Measurements from ENCODE around the gene CNOT10.
A peak's percentile ranks its signal among the peaks of the same experiment; 100 is the strongest.
"Not testable (repeated sequence)": the region's sequence is repeated elsewhere in the genome, so short reads cannot be mapped to it uniquely, and the experiment has no call there.

Gene CNOT10

DNA sequence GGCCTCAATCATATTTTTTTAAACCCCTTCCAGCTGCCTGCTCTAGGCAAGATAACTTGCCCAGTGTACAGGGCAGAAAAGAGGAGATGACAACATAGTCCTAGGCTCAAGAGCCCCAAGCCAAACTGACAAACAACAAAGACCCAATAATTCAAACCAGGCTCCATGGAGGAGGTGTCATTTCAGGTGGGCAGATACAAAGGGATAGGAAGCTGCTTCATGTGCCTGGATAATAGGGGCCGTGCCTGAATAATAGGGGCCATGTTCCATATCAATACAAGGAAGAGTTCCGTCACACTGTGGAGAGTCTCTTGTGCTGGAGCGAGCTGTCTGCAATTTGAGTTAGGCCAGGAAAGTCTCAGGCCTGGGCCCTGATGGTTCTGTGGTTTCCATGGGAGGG is 97.4 kb downstream of the CNOT10 start:
- Histone ChIP-seq H2BK120ac (ENCODE audit: low read depth, low read length) (no peak overlapping the region), H2AFZ (ENCODE audit: low read length) (no peak overlapping the region), H3K18ac (ENCODE audit: low read length) (no peak overlapping the region)

GRCh38 chr3:32791833-32792232 is 106.8 kb downstream of the CNOT10 start:
- H3K4me1 ChIP-seq (ENCODE audit: control insufficient read depth in 2 of 2, insufficient read depth in 1 of 2, low read depth in 1 of 2, low read length in 2 of 2) = no peaks in the 10 kb centered on the region
- H3K4me2 ChIP-seq (ENCODE audit: insufficient read depth, low read length, poor library complexity, severe bottlenecking) = no peak overlapping the region
- H4K91ac ChIP-seq (ENCODE audit: low read depth, low read length, poor library complexity) = no peak overlapping the region
- no peak overlapping the region for H3K9ac ChIP-seq (ENCODE audit: low read depth, low read length, poor library complexity)
- no peaks in the 10 kb centered on the region for H3K27me3 ChIP-seq (ENCODE audit: control insufficient read depth in 3 of 3, insufficient read depth in 3 of 3, low read depth in 1 of 3, low read length in 3 of 3)
- no peaks in the 10 kb centered on the region for H3K9me3 ChIP-seq (replicated peaks in 1 of 2; ENCODE audit: control insufficient read depth in 2 of 2, insufficient read depth in 1 of 2, low read depth in 1 of 2, low read length in 2 of 2)
- no peak overlapping the region for H3K14ac ChIP-seq (ENCODE audit: low read length)
- DNase-seq (ENCODE audit: low spot score) = no peak
- WGBS, 2 donors (ENCODE audit: extremely low coverage in 2 of 2, insufficient read length in 2 of 2, insufficient replicate concordance in 1 of 2) = no CpG with 5 or more reads among the region's 3 CpGs
- no peak overlapping the region for H4K8ac ChIP-seq (ENCODE audit: low read depth, low read length)
- no peak overlapping the region for H2BK5ac ChIP-seq (ENCODE audit: low read length)
- no peak overlapping the region for H3K4ac ChIP-seq (ENCODE audit: low read length)
- no peaks in the 10 kb centered on the region for H3K79me1 ChIP-seq (ENCODE audit: low read depth, low read length)
- no peak overlapping the region for H3K18ac ChIP-seq (ENCODE audit: low read length)
- H2BK120ac ChIP-seq (ENCODE audit: low read depth, low read length) = no peak overlapping the region
- H2AK5ac ChIP-seq (ENCODE audit: low read depth, low read length) = no peak overlapping the region
- no peak overlapping the region for H3K27ac ChIP-seq (replicated peaks; ENCODE audit: low read length)
- H2AFZ ChIP-seq (ENCODE audit: low read length) = no peak overlapping the region
- no peak overlapping the region for H2BK15ac ChIP-seq (ENCODE audit: low read length)
- no peaks in the 10 kb centered on the region for H3K36me3 ChIP-seq (replicated peaks in 1 of 2; ENCODE audit: control insufficient read depth in 2 of 2, insufficient read depth in 2 of 2, low read length in 2 of 2)
- no peak overlapping the region for H2BK12ac ChIP-seq (ENCODE audit: low read length)
- H3K4me3 ChIP-seq (ENCODE audit: low read length in 2 of 2) = no peak overlapping the region
- H3K23ac ChIP-seq (ENCODE audit: low read depth, low read length, poor library complexity) = no peak overlapping the region

More for the DNA sequence above, 97.4 kb downstream of the CNOT10 start:
- no peak overlapping the region for H3K27ac ChIP-seq (replicated peaks; ENCODE audit: low read length)
- H2AK5ac ChIP-seq (ENCODE audit: low read depth, low read length) = no peak overlapping the region
- no peak overlapping the region for H3K14ac ChIP-seq (ENCODE audit: low read length)
- no peak for DNase-seq (ENCODE audit: low spot score)
- H2BK15ac ChIP-seq (ENCODE audit: low read length) = no peak overlapping the region
- no peaks in the 10 kb centered on the region for H3K79me1 ChIP-seq (ENCODE audit: low read depth, low read length)
- H3K4ac ChIP-seq (ENCODE audit: low read length) = no peak overlapping the region
- H4K8ac ChIP-seq (ENCODE audit: low read depth, low read length) = no peak overlapping the region
- no peaks in the 10 kb centered on the region for H3K27me3 ChIP-seq (ENCODE audit: control insufficient read depth in 3 of 3, insufficient read depth in 3 of 3, low read depth in 1 of 3, low read length in 3 of 3)
- no peak overlapping the region for H3K9ac ChIP-seq (ENCODE audit: low read depth, low read length, poor library complexity)
- H4K91ac ChIP-seq (ENCODE audit: low read depth, low read length, poor library complexity) = no peak overlapping the region
- WGBS, 2 donors (ENCODE audit: extremely low coverage in 2 of 2, insufficient read length in 2 of 2, insufficient replicate concordance in 1 of 2) = no CpG with 5 or more reads among the region's 3 CpGs
- no peak overlapping the region for H3K4me2 ChIP-seq (ENCODE audit: insufficient read depth, low read length, poor library complexity, severe bottlenecking)
- H2BK5ac ChIP-seq (ENCODE audit: low read length) = no peak overlapping the region
- peaks cover 6 to 8% of the 10 kb centered on the region in 2 donors for H3K4me1 ChIP-seq (ENCODE audit: control insufficient read depth in 2 of 2, insufficient read depth in 1 of 2, low read depth in 1 of 2, low read length in 2 of 2)
- H3K36me3 ChIP-seq (replicated peaks in 1 of 2; ENCODE audit: control insufficient read depth in 2 of 2, insufficient read depth in 2 of 2, low read length in 2 of 2) = no peaks in the 10 kb centered on the region
- H3K4me3 ChIP-seq (ENCODE audit: low read length in 2 of 2) = no peak overlapping the region
- no peak overlapping the region for H3K23ac ChIP-seq (ENCODE audit: low read depth, low read length, poor library complexity)
- H3K9me3 ChIP-seq (replicated peaks in 1 of 2; ENCODE audit: control insufficient read depth in 2 of 2, insufficient read depth in 1 of 2, low read depth in 1 of 2, low read length in 2 of 2) = no peaks in the 10 kb centered on the region
- H2BK12ac ChIP-seq (ENCODE audit: low read length) = no peak overlapping the region

DNA sequence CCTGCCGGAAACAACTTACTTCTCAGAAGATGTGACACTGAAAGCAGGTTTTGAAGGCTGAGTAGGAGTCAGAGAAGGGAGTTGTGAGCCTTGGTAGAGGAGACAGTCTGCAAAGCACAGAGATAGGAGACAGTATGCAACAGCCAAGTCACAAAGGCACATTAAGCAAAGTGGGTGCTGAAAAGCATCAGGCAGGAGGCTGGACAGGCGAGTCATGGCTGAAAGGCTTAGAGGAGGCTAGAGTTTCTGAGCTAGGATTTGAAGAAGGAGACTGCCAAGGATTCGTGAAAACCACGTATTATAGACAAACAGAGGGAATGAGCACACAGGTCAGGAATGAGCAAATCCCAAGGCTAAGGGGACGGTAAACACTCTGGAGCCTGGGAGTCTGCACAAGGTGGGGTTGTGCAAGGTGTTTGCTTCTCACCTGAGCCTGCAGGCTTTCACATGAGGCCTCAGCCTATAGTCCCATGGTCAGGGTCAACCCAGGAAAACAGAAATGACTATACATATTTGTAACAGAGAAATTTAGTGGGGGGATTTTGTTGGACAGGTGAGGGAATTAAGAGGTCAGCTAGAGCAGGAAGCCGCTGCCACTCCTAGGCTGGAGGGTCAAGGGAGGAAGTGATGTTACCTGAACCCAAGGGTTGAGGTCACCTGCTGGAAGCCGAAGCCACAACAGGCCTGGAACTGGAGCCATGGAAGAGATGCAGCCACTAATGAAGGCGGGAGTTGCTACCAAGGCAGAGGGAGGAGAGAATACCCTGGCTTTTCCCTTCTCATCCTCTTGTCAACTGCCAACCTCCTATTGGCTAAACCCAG is 109.7 kb downstream of the CNOT10 start:
- Histone ChIP-seq H4K91ac (ENCODE audit: low read depth, low read length, poor library complexity) (no peak overlapping the region), H3K79me1 (ENCODE audit: low read depth, low read length) (no peaks in the 10 kb centered on the region), H3K18ac (ENCODE audit: low read length) (peak overlapping the region; percentile 29), H3K14ac (ENCODE audit: low read length) (no peak overlapping the region), H2BK15ac (ENCODE audit: low read length) (no peak overlapping the region), H2AK5ac (ENCODE audit: low read depth, low read length) (no peak overlapping the region), H3K27ac (replicated peaks; ENCODE audit: low read length) (no peak overlapping the region), H2BK12ac (ENCODE audit: low read length) (no peak overlapping the region), H3K27me3 (ENCODE audit: control insufficient read depth in 3 of 3, insufficient read depth in 3 of 3, low read depth in 1 of 3, low read length in 3 of 3) (no peaks in the 10 kb centered on the region), H3K4ac (ENCODE audit: low read length) (no peak overlapping the region), H4K8ac (ENCODE audit: low read depth, low read length) (no peak overlapping the region), H3K36me3 (replicated peaks in 1 of 2; ENCODE audit: control insufficient read depth in 2 of 2, insufficient read depth in 2 of 2, low read length in 2 of 2) (no peaks in the 10 kb centered on the region), H3K4me2 (ENCODE audit: insufficient read depth, low read length, poor library complexity, severe bottlenecking) (no peak overlapping the region), H2BK5ac (ENCODE audit: low read length) (no peak overlapping the region), H3K9ac (ENCODE audit: low read depth, low read length, poor library complexity) (no peak overlapping the region), H3K4me1 (ENCODE audit: control insufficient read depth in 2 of 2, insufficient read depth in 1 of 2, low read depth in 1 of 2, low read length in 2 of 2) (no peaks in the 10 kb centered on the region), H3K4me3 (ENCODE audit: low read length in 2 of 2) (no peak overlapping the region), H3K9me3 (replicated peaks in 1 of 2; ENCODE audit: control insufficient read depth in 2 of 2, insufficient read depth in 1 of 2, low read depth in 1 of 2, low read length in 2 of 2) (no peaks in the 10 kb centered on the region), H3K23ac (ENCODE audit: low read depth, low read length, poor library complexity) (peak overlapping the region; percentile 5), H2BK120ac (ENCODE audit: low read depth, low read length) (no peak overlapping the region), H2AFZ (ENCODE audit: low read length) (no peak overlapping the region)
- whole genome bisulfite sequencing, 2 donors (ENCODE audit: extremely low coverage in 2 of 2, insufficient read length in 2 of 2, insufficient replicate concordance in 1 of 2) = no CpG with 5 or more reads among the region's 8 CpGs
- DNase-seq (ENCODE audit: low spot score) = no peak

- H3K27ac ChIP-seq (replicated peaks; ENCODE audit: low read length); H3K23ac ChIP-seq (ENCODE audit: low read depth, low read length, poor library complexity); H3K4me2 ChIP-seq (ENCODE audit: insufficient read depth, low read length, poor library complexity, severe bottlenecking); H2AFZ ChIP-seq (ENCODE audit: low read length); H3K4me1 ChIP-seq (ENCODE audit: control insufficient read depth in 2 of 2, insufficient read depth in 1 of 2, low read depth in 1 of 2, low read length in 2 of 2); H3K27me3 ChIP-seq (ENCODE audit: control insufficient read depth in 3 of 3, insufficient read depth in 3 of 3, low read depth in 1 of 3, low read length in 3 of 3); H2BK120ac ChIP-seq (ENCODE audit: low read depth, low read length); H2BK12ac ChIP-seq (ENCODE audit: low read length); H3K18ac ChIP-seq (ENCODE audit: low read length); H2BK5ac ChIP-seq (ENCODE audit: low read length); H4K8ac ChIP-seq (ENCODE audit: low read depth, low read length); H3K9me3 ChIP-seq (replicated peaks in 1 of 2; ENCODE audit: control insufficient read depth in 2 of 2, insufficient read depth in 1 of 2, low read depth in 1 of 2, low read length in 2 of 2); H3K4me3 ChIP-seq (ENCODE audit: low read length in 2 of 2); H3K4ac ChIP-seq (ENCODE audit: low read length); H2BK15ac ChIP-seq (ENCODE audit: low read length); H3K14ac ChIP-seq (ENCODE audit: low read length); H3K36me3 ChIP-seq (replicated peaks in 1 of 2; ENCODE audit: control insufficient read depth in 2 of 2, insufficient read depth in 2 of 2, low read length in 2 of 2); H2AK5ac ChIP-seq (ENCODE audit: low read depth, low read length); H3K79me1 ChIP-seq (ENCODE audit: low read depth, low read length); DNase-seq (ENCODE audit: low spot score); H3K9ac ChIP-seq (ENCODE audit: low read depth, low read length, poor library complexity); H4K91ac ChIP-seq (ENCODE audit: low read depth, low read length, poor library complexity): not testable (repeated sequence)
- no CpG with 5 or more reads among the region's 11 CpGs for WGBS, 2 donors (ENCODE audit: extremely low coverage in 2 of 2, insufficient read length in 2 of 2, insufficient replicate concordance in 1 of 2)
Observed at GRCh38 chr3:32796384-32796950, 111.5 kb downstream of the CNOT10 start.

All from neuronal stem cell (in vitro differentiated cells).